ENCODE data around the gene SGSH. TPM values are rescaled to one million over a fixed set of nuclear protein-coding genes. Genes with fewer than 3 reads are reported as not detected.

Gene SGSH
- total and polyA plus RNA-seq, 4 experiments from 2014 or later: 37.8 to 198 (median 124) TPM

GRCh38 chr17:80221351-80222105 lies 1.4 kb upstream of the SGSH start:
- peaks cover 0 to 2% (median 0%) of the 10 kb centered on the region in 8 donors for H3K9me3 Mint-ChIP-seq
- no peaks in the 10 kb centered on the region for H3K27me3 ChIP-seq (ENCODE audit: insufficient read depth, low read length)
- intact Hi-C loops (cut with micrococcal nuclease): no loop called here
- no peaks in the 10 kb centered on the region for H3K9me3 ChIP-seq (ENCODE audit: control insufficient read depth in 1 of 2, low read length in 2 of 2)
- H3K27ac Mint-ChIP-seq: peak overlapping the region; percentile 55 to 88 (median 75)
- H3K27ac ChIP-seq (ENCODE audit: low read depth, low read length): peak overlapping the region; percentile 96
- peak overlapping the region; percentile 78 to 85 (median 82) for H3K4me3 Mint-ChIP-seq
- peaks cover 29% of the 10 kb centered on the region for H3K4me1 ChIP-seq (ENCODE audit: insufficient read depth, low read length)
- H3K36me3 ChIP-seq (ENCODE audit: insufficient read depth, low read length): peaks cover 15% of the 10 kb centered on the region
- H3K36me3 Mint-ChIP-seq: peaks cover 10 to 38% of the 10 kb centered on the region in 2 donors
- H3K4me3 ChIP-seq (ENCODE audit: low read length in 2 of 2): peak overlapping the region in 1 of 2 donors; percentile 96
- peaks cover 21 to 59% (median 41%) of the 10 kb centered on the region in 4 donors for H3K4me1 Mint-ChIP-seq
- ChIA-PET POLR2A (ENCODE audit: partially characterized antibody) (interaction anchor here (0.8 to 4.3 kb wide), 2 partner anchors 43 to 160 kb away, joined by 3 to 71 read pairs; partner anchors contain the start of gene RNF213), CTCF (ENCODE audit: partially characterized antibody) (interaction anchor here (1.4 kb wide), 1 partner anchor 25 kb away, joined by 4 read pairs; no protein-coding TSS in a partner anchor)
- H3K27me3 Mint-ChIP-seq: no peaks in the 10 kb centered on the region
- DNase-seq: no peak

- Histone ChIP-seq H3K4me1 (ENCODE audit: insufficient read depth, low read length) (peaks cover 29% of the 10 kb centered on the region), H3K36me3 (ENCODE audit: insufficient read depth, low read length) (peaks cover 20% of the 10 kb centered on the region), H3K9me3 (ENCODE audit: control insufficient read depth in 1 of 2, low read length in 2 of 2) (no peaks in the 10 kb centered on the region), H3K27ac (ENCODE audit: low read depth, low read length) (peak overlapping the region; percentile 96), H3K4me3 (ENCODE audit: low read length in 2 of 2) (peak overlapping the region in 1 of 2 donors; percentile 96), H3K27me3 (ENCODE audit: insufficient read depth, low read length) (no peaks in the 10 kb centered on the region)
- Mint-ChIP-seq H3K9me3 (peaks cover 0 to 2% (median 0%) of the 10 kb centered on the region in 8 donors), H3K4me3 (peak overlapping the region; percentile 78 to 85 (median 83)), H3K27ac (peak overlapping the region in 6 of 7 donors; percentile 55 to 88 (median 85)), H3K4me1 (peaks cover 25 to 61% (median 45%) of the 10 kb centered on the region in 4 donors), H3K27me3 (no peaks in the 10 kb centered on the region), H3K36me3 (peaks cover 11 to 45% of the 10 kb centered on the region in 2 donors)
- POLR2A ChIA-PET (ENCODE audit: partially characterized antibody): interaction anchor here (0.7 to 4.3 kb wide), 5 partner anchors 10 to 161 kb away, joined by 3 to 71 read pairs (median 5); partner anchors contain the start of genes GAA and RNF213
- DNase-seq: peak; percentile 8 to 48 (median 15)
- CTCF ChIA-PET (ENCODE audit: partially characterized antibody): interaction anchor here (1.4 kb wide), 1 partner anchor 24 kb away, joined by 4 read pairs; no protein-coding TSS in a partner anchor
- intact Hi-C loops (cut with micrococcal nuclease): no loop called here
Observed at GRCh38 chr17:80220736-80221215, 643 bp upstream of the SGSH start.

- Histone ChIP-seq H3K36me3 (ENCODE audit: insufficient read depth, low read length) (peaks cover 26% of the 10 kb centered on the region), H3K27me3 (ENCODE audit: insufficient read depth, low read length) (no peaks in the 10 kb centered on the region), H3K4me3 (ENCODE audit: low read length in 2 of 2) (peak overlapping the region; percentile 96), H3K9me3 (ENCODE audit: control insufficient read depth in 1 of 2, low read length in 2 of 2) (no peaks in the 10 kb centered on the region), H3K4me1 (ENCODE audit: insufficient read depth, low read length) (peaks cover 29% of the 10 kb centered on the region), H3K27ac (ENCODE audit: low read depth, low read length) (peak overlapping the region; percentile 96)
- peaks cover 0 to 2% (median 0%) of the 10 kb centered on the region in 8 donors for H3K9me3 Mint-ChIP-seq
- DNase-seq: no peak
- ChIA-PET CTCF (ENCODE audit: partially characterized antibody) (interaction anchor here (0.9 to 2.0 kb wide), 3 partner anchors 13 to 34 kb away, joined by 4 to 9 read pairs (median 4); no protein-coding TSS in a partner anchor), POLR2A (ENCODE audit: partially characterized antibody) (interaction anchor here (0.9 to 4.3 kb wide), 15 partner anchors 8 to 1299 kb away, joined by 3 to 71 read pairs (median 5); partner anchors contain the start of gene RNF213)
- peaks cover 25 to 61% (median 45%) of the 10 kb centered on the region in 4 donors for H3K4me1 Mint-ChIP-seq
- H3K36me3 Mint-ChIP-seq: peaks cover 11 to 46% of the 10 kb centered on the region in 2 donors
- H3K4me3 Mint-ChIP-seq: peak overlapping the region; percentile 87 to 96 (median 94)
- intact Hi-C loops (cut with micrococcal nuclease): loop anchor here (1.0 to 2.0 kb wide), 4 partner anchors 23 to 73 kb away; partner anchors contain the start of gene EIF4A3
- peak overlapping the region; percentile 91 to 98 (median 97) for H3K27ac Mint-ChIP-seq
- H3K27me3 Mint-ChIP-seq: no peaks in the 10 kb centered on the region
Observed at GRCh38 chr17:80219763-80220053, 425 bp downstream of the SGSH start.

- H3K27ac Mint-ChIP-seq: peak overlapping the region; percentile 91 to 98 (median 97)
Observed at GRCh38 chr17:80219013-80219762, 945 bp downstream of the SGSH start.

GRCh38 chr17:80218391-80218790 lies 1.7 kb downstream of the SGSH start:
- Histone ChIP-seq H3K36me3 (ENCODE audit: insufficient read depth, low read length) (peaks cover 38% of the 10 kb centered on the region), H3K9me3 (ENCODE audit: control insufficient read depth in 1 of 2, low read length in 2 of 2) (no peaks in the 10 kb centered on the region), H3K27ac (ENCODE audit: low read depth, low read length) (peak overlapping the region; percentile 96), H3K4me1 (ENCODE audit: insufficient read depth, low read length) (peaks cover 29% of the 10 kb centered on the region), H3K4me3 (ENCODE audit: low read length in 2 of 2) (peak overlapping the region in 1 of 2 donors; percentile 52), H3K27me3 (ENCODE audit: insufficient read depth, low read length) (no peaks in the 10 kb centered on the region)
- H3K36me3 Mint-ChIP-seq: peaks cover 11 to 46% of the 10 kb centered on the region in 2 donors
- peak overlapping the region; percentile 91 to 98 (median 97) for H3K27ac Mint-ChIP-seq
- peaks cover 20 to 54% (median 39%) of the 10 kb centered on the region in 4 donors for H3K4me1 Mint-ChIP-seq
- CTCF ChIA-PET (ENCODE audit: partially characterized antibody): interaction anchor here (1.4 to 2.0 kb wide), 3 partner anchors 22 to 35 kb away, joined by 4 to 9 read pairs (median 5); no protein-coding TSS in a partner anchor
- no peak for DNase-seq
- peak overlapping the region; percentile 87 to 96 (median 94) for H3K4me3 Mint-ChIP-seq
- POLR2A ChIA-PET (ENCODE audit: partially characterized antibody): interaction anchor here (0.6 to 4.3 kb wide), 9 partner anchors 9 to 117 kb away, joined by 3 to 71 read pairs (median 5); partner anchors contain the start of genes GAA and RNF213
- no peaks in the 10 kb centered on the region for H3K27me3 Mint-ChIP-seq
- intact Hi-C loops (cut with micrococcal nuclease): loop anchor here (2.0 kb wide), 1 partner anchor 72 kb away; the partner anchor contains the start of gene EIF4A3
- H3K9me3 Mint-ChIP-seq: peaks cover 0 to 2% (median 0%) of the 10 kb centered on the region in 8 donors

More at GRCh38 chr17:80219013-80219762, 945 bp downstream of the SGSH start:
- H3K27me3 ChIP-seq (ENCODE audit: insufficient read depth, low read length): no peaks in the 10 kb centered on the region
- DNase-seq: peak; percentile 93 to 96 (median 93)
- H3K27ac ChIP-seq (ENCODE audit: low read depth, low read length): peak overlapping the region; percentile 96
- peak overlapping the region; percentile 87 to 96 (median 94) for H3K4me3 Mint-ChIP-seq
- H3K27me3 Mint-ChIP-seq: no peaks in the 10 kb centered on the region
- intact Hi-C loops (cut with micrococcal nuclease): loop anchor here (1.0 to 2.0 kb wide), 4 partner anchors 23 to 72 kb away; partner anchors contain the start of gene EIF4A3
- POLR2A ChIA-PET (ENCODE audit: partially characterized antibody): interaction anchor here (0.7 to 4.3 kb wide), 17 partner anchors 9 to 1300 kb away, joined by 3 to 71 read pairs (median 5); partner anchors contain the start of genes GAA and RNF213
- peaks cover 23 to 61% (median 44%) of the 10 kb centered on the region in 4 donors for H3K4me1 Mint-ChIP-seq
- H3K9me3 ChIP-seq (ENCODE audit: control insufficient read depth in 1 of 2, low read length in 2 of 2): no peaks in the 10 kb centered on the region
- H3K36me3 ChIP-seq (ENCODE audit: insufficient read depth, low read length): peaks cover 31% of the 10 kb centered on the region
- CTCF ChIA-PET (ENCODE audit: partially characterized antibody): interaction anchor here (0.9 to 2.0 kb wide), 3 partner anchors 13 to 34 kb away, joined by 4 to 9 read pairs (median 4); no protein-coding TSS in a partner anchor
- peaks cover 11 to 47% of the 10 kb centered on the region in 2 donors for H3K36me3 Mint-ChIP-seq
- peak overlapping the region; percentile 96 for H3K4me3 ChIP-seq (ENCODE audit: low read length in 2 of 2)
- H3K4me1 ChIP-seq (ENCODE audit: insufficient read depth, low read length): peaks cover 29% of the 10 kb centered on the region
- H3K9me3 Mint-ChIP-seq: peaks cover 0 to 2% (median 0%) of the 10 kb centered on the region in 8 donors

GRCh38 chr17:80217703-80218362 lies 2.3 kb downstream of the SGSH start:
- H3K4me3 Mint-ChIP-seq: peak overlapping the region; percentile 8 to 92 (median 27)

More at GRCh38 chr17:80217703-80218362, 2.3 kb downstream of the SGSH start:
- CTCF ChIA-PET (ENCODE audit: partially characterized antibody): interaction anchor here (1.4 to 2.0 kb wide), 3 partner anchors 21 to 36 kb away, joined by 4 to 9 read pairs (median 5); no protein-coding TSS in a partner anchor
- peak overlapping the region; percentile 29 to 97 (median 58) for H3K27ac Mint-ChIP-seq
- H3K36me3 Mint-ChIP-seq: peaks cover 11 to 41% of the 10 kb centered on the region in 2 donors
- Histone ChIP-seq H3K27ac (ENCODE audit: low read depth, low read length) (peak overlapping the region; percentile 96), H3K4me1 (ENCODE audit: insufficient read depth, low read length) (peaks cover 29% of the 10 kb centered on the region), H3K9me3 (ENCODE audit: control insufficient read depth in 1 of 2, low read length in 2 of 2) (no peaks in the 10 kb centered on the region), H3K4me3 (ENCODE audit: low read length in 2 of 2) (no peak overlapping the region), H3K27me3 (ENCODE audit: insufficient read depth, low read length) (no peaks in the 10 kb centered on the region), H3K36me3 (ENCODE audit: insufficient read depth, low read length) (peaks cover 42% of the 10 kb centered on the region)
- intact Hi-C loops (cut with micrococcal nuclease): loop anchor here (2.0 kb wide), 1 partner anchor 71 kb away; the partner anchor contains the start of gene EIF4A3
- H3K4me1 Mint-ChIP-seq: peaks cover 20 to 48% (median 33%) of the 10 kb centered on the region in 4 donors
- H3K9me3 Mint-ChIP-seq: peaks cover 0 to 2% (median 0%) of the 10 kb centered on the region in 8 donors
- no peaks in the 10 kb centered on the region for H3K27me3 Mint-ChIP-seq
- no peak for DNase-seq
- POLR2A ChIA-PET (ENCODE audit: partially characterized antibody): interaction anchor here (0.5 to 4.3 kb wide), 8 partner anchors 8 to 116 kb away, joined by 3 to 71 read pairs (median 3); partner anchors contain the start of genes GAA and RNF213
